SK-N-MC (cell line): ENCODE data around the gene GPC5.

Experiments
- DNase-seq: peaks from one replicate; pipeline ENCODE4 v3.0.0-alpha.2; 2011; ENCODE audit warnings: low read depth, low spot score
- H3K27ac ChIP-seq: fragments of 200-600 bp; sonication (generic); 2 replicates; pipeline ENCODE4 v1.5.1; 2016; ENCODE audit warnings: mixed run types
- H3K36me3 ChIP-seq: fragments of 200-600 bp; sonication (generic); 2 replicates; pipeline ENCODE4 v1.6.1; 2017; ENCODE audit warnings: antibody characterized with exemption, low read length, mixed read lengths; ENCODE audit not compliant: insufficient read depth
- H3K4me3 ChIP-seq: fragments of 200-600 bp; sonication (generic); 2 replicates; pipeline ENCODE4 v1.5.1; 2016
- H3K9ac ChIP-seq: fragments of 200-600 bp; sonication (generic); 2 replicates; pipeline ENCODE4 v1.8.0; 2017; ENCODE audit warnings: mixed run types, mixed read lengths; ENCODE audit not compliant: insufficient read length
- H3K9me3 ChIP-seq: fragments of 200-600 bp; sonication (generic); 2 replicates; pipeline ENCODE4 v1.6.1; 2017; ENCODE audit warnings: low read depth, mild to moderate bottlenecking, antibody characterized with exemption, low read length, moderate library complexity, mixed read lengths
- EZH2 ChIP-seq: fragments of 200-600 bp; sonication (generic); IDR thresholded peaks from one replicate; pipeline ENCODE4 v1.6.1; 2017; ENCODE audit warnings: antibody characterized with exemption
- FOXP2 ChIP-seq: optimal IDR thresholded peaks from 2 replicates; pipeline ENCODE3; 2011; ENCODE audit warnings: mild to moderate bottlenecking, moderate library complexity; ENCODE audit not compliant: insufficient read depth; ENCODE audit errors: extremely low read length, control extremely low read depth
- POLR2AphosphoS5 ChIP-seq: IDR thresholded peaks from 2 replicates; pipeline ENCODE4 v1.6.1; 2012; ENCODE audit warnings: mild to moderate bottlenecking, low read depth, low read length, borderline replicate concordance

The GPC5 gene

GRCh38 chr13:91544723-91545122 lies 146.3 kb downstream of the GPC5 start:
- no peaks in the 10 kb centered on the region for H3K36me3 ChIP-seq
- no peak for DNase-seq
- H3K9ac ChIP-seq = no peak overlapping the region
- no peak for TF ChIP-seq FOXP2
- no peak for TF ChIP-seq POLR2AphosphoS5
- no peak for TF ChIP-seq EZH2
- no peak overlapping the region for H3K27ac ChIP-seq
- H3K4me3 ChIP-seq = no peak overlapping the region
- no peaks in the 10 kb centered on the region for H3K9me3 ChIP-seq

DNA sequence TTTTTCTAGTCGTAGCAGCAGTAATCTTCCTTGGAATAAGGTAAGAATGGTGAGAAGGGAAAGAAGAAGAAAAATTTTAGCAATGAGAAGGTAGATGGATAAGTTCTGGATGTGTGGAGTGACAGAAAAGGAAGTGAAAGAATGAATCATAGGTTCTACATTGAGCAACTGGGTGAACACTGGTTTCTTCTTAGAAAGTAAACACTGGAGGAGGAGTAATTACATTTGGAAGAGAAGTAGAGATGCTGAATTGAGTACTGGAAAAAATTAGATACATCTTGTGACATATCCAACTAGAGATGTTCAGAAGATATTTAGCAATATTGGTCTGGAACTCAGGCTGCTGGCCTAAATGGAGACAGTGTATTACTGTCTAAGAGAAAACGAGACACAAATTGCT lies 148.5 kb downstream of the GPC5 start:
- no peak for TF ChIP-seq EZH2
- no peak for TF ChIP-seq FOXP2
- no peak for TF ChIP-seq POLR2AphosphoS5
- Histone ChIP-seq H3K9me3 (no peaks in the 10 kb centered on the region), H3K27ac (no peak overlapping the region), H3K36me3 (no peaks in the 10 kb centered on the region), H3K4me3 (no peak overlapping the region), H3K9ac (no peak overlapping the region)
- DNase-seq = no peak

DNA sequence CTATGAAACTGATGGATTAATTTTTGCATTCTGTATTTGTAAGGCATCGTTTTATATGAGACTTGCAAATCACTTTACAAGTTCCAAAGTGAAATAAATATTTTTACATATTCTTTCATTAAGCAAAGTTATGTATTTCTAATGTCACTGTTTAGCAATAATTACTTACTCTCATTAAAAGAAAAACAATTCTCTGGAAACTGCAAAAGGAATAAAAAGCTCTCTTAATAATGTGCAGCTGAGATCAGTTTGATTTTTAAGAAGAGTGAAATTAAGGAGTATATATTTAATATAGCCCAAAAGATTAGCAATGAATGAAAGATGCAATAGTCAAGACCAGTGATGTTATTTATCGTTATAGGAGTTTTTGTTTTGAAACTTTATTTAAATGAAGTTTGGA lies 155.2 kb downstream of the GPC5 start:
- no peak overlapping the region for H3K9ac ChIP-seq
- H3K9me3 ChIP-seq = no peaks in the 10 kb centered on the region
- no peak overlapping the region for H3K27ac ChIP-seq
- DNase-seq = no peak
- no peaks in the 10 kb centered on the region for H3K36me3 ChIP-seq
- no peak overlapping the region for H3K4me3 ChIP-seq
- no peak for TF ChIP-seq POLR2AphosphoS5
- no peak for TF ChIP-seq EZH2
- no peak for TF ChIP-seq FOXP2

- H3K9me3 ChIP-seq = no peaks in the 10 kb centered on the region
- H3K4me3 ChIP-seq = no peak overlapping the region
- no peak for TF ChIP-seq FOXP2
- TF ChIP-seq POLR2AphosphoS5 = no peak
- no peak for TF ChIP-seq EZH2
- DNase-seq = no peak
- no peak overlapping the region for H3K9ac ChIP-seq
- H3K36me3 ChIP-seq = no peaks in the 10 kb centered on the region
- no peak overlapping the region for H3K27ac ChIP-seq
These were observed 155.7 kb downstream of the GPC5 start for GRCh38 chr13:91554101-91554500.

- no peaks in the 10 kb centered on the region for H3K36me3 ChIP-seq
- no peak for TF ChIP-seq EZH2
- no peak for TF ChIP-seq POLR2AphosphoS5
- TF ChIP-seq FOXP2 = no peak
- DNase-seq = no peak
- no peak overlapping the region for H3K9ac ChIP-seq
- H3K27ac ChIP-seq = no peak overlapping the region
- H3K4me3 ChIP-seq = no peak overlapping the region
- no peaks in the 10 kb centered on the region for H3K9me3 ChIP-seq
These were observed 159.1 kb downstream of the GPC5 start for GRCh38 chr13:91557328-91558090.

GRCh38 chr13:91563799-91564198 lies 165.4 kb downstream of the GPC5 start:
- Histone ChIP-seq H3K9ac (no peak overlapping the region), H3K27ac (no peak overlapping the region), H3K9me3 (no peaks in the 10 kb centered on the region), H3K4me3 (no peak overlapping the region), H3K36me3 (no peaks in the 10 kb centered on the region)
- DNase-seq = no peak
- no peak for TF ChIP-seq FOXP2
- no peak for TF ChIP-seq POLR2AphosphoS5
- no peak for TF ChIP-seq EZH2

GRCh38 chr13:91564396-91564795 lies 166.0 kb downstream of the GPC5 start:
- H3K9ac ChIP-seq = no peak overlapping the region
- H3K9me3 ChIP-seq = no peaks in the 10 kb centered on the region
- no peak overlapping the region for H3K4me3 ChIP-seq
- no peak overlapping the region for H3K27ac ChIP-seq
- H3K36me3 ChIP-seq = no peaks in the 10 kb centered on the region
- no peak for TF ChIP-seq EZH2
- no peak for TF ChIP-seq POLR2AphosphoS5
- TF ChIP-seq FOXP2 = no peak
- no peak for DNase-seq

DNA sequence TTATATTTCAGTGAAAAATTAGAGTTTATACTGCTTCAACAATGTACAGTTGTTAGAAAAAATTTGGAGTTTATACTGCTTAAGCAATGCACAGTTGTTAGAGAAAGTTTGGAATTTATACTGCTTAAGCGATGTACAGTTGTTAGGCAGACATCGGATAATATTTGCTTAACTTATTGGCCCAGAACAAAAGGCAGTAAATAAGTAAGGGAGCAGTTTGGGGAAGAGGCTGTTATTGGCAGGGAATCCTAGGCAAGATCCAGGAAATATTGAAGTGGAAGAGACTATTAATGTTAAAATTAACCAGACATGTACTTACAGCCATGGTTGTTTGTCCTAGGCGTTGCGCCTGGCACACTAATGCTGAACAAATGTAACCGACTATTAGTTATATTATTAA lies 166.9 kb downstream of the GPC5 start:
- Histone ChIP-seq H3K9ac (no peak overlapping the region), H3K4me3 (no peak overlapping the region), H3K27ac (no peak overlapping the region), H3K9me3 (no peaks in the 10 kb centered on the region), H3K36me3 (no peaks in the 10 kb centered on the region)
- DNase-seq = no peak
- TF ChIP-seq EZH2 (no peak), FOXP2 (no peak), POLR2AphosphoS5 (no peak)

- Histone ChIP-seq H3K27ac (no peak overlapping the region), H3K9ac (no peak overlapping the region), H3K36me3 (no peaks in the 10 kb centered on the region), H3K9me3 (no peaks in the 10 kb centered on the region), H3K4me3 (no peak overlapping the region)
- no peak for TF ChIP-seq EZH2
- TF ChIP-seq FOXP2 = no peak
- TF ChIP-seq POLR2AphosphoS5 = no peak
- DNase-seq = no peak
These were observed 169.2 kb downstream of the GPC5 start for GRCh38 chr13:91567485-91568207.
